Activated CD4-positive, alpha-beta T cell treated with anti-CD3 and anti-CD28 coated beads, Interleukin-2, amount 10 ng/mL, durations not matched to agents 7 days and 5 days (primary cell): Measurements from ENCODE around the gene TECPR2. TPM values are rescaled to one million over a fixed set of nuclear protein-coding genes. Genes with fewer than 3 reads are reported as not detected.

Source experiments
- CTCF ChIA-PET: fragments of 350-600 bp; sonication (Branson Sonifier 250); formaldehyde crosslinking; loops from one replicate; lab custom pipeline; 2021; ENCODE audit warnings: antibody characterized with exemption; lab: Charles Lee
- POLR2A ChIA-PET: fragments of 350-600 bp; sonication (Branson Sonifier 250); formaldehyde crosslinking; loops from one replicate; lab custom pipeline; 2021; ENCODE audit warnings: antibody characterized with exemption; lab: Charles Lee
- DNase-seq: peaks from one replicate; pipeline ENCODE4 v3.0.0-alpha.2; 2020
- H3K27ac Mint-ChIP-seq: one replicate; pipeline ENCODE4 v1.8.0; 2021; ENCODE audit warnings: mild to moderate bottlenecking, moderate library complexity, mixed read lengths
- H3K27me3 Mint-ChIP-seq: one replicate; pipeline ENCODE4 v1.8.0; 2021; ENCODE audit warnings: mixed read lengths
- H3K36me3 Mint-ChIP-seq: one replicate; pipeline ENCODE4 v1.8.0; 2021; ENCODE audit warnings: low read depth, mixed read lengths
- H3K4me1 Mint-ChIP-seq: one replicate; pipeline ENCODE4 v1.8.0; 2021; ENCODE audit warnings: mixed read lengths
- H3K4me3 Mint-ChIP-seq: one replicate; pipeline ENCODE4 v1.8.0; 2021; ENCODE audit warnings: mild to moderate bottlenecking, moderate library complexity, mixed read lengths
- H3K9me3 Mint-ChIP-seq: one replicate; pipeline ENCODE4 v1.8.0; 2021; ENCODE audit warnings: mixed read lengths
- total RNA-seq, 2 experiments: library from RNA; stranded (reverse); gene quantifications; one replicate each; pipeline ENCODE4 v1.2.3, GENCODE V29; 2021

The TECPR2 gene
- total RNA-seq, 2 experiments from 2014 or later, result 8.2 to 10.7 TPM

DNA sequence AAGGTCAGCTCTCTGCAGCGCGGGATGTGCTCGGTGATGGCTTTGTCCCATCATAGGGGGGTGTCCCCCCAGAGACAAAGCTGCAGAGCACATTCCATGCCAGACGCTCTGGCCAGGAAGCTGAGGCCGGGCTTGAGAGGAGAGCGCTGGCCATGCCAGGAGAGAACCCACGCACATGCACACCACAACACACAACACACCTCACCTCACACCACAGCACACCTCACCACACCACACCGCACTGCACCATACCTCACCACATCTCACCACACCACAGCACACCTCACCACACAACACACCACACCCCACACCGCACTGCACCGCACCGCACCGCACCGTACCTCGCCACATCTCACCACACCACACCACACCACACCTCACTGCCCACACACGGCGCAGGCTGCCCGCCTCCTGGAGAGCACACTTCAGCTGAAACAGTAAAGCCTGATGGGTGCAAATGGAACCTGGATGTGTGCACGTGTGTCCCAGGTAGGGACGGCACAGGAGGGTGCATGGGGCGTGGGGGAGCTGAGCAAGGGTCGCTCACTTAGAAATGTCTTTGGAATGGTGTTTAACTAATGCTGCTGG, 136.0 kb downstream of the TECPR2 start:
- H3K4me1 Mint-ChIP-seq, result peaks cover 13% of the 10 kb centered on the region
- no peaks in the 10 kb centered on the region for H3K36me3 Mint-ChIP-seq
- no peak for DNase-seq
- POLR2A ChIA-PET, result no interaction called here
- H3K9me3 Mint-ChIP-seq, result no peaks in the 10 kb centered on the region
- H3K27ac Mint-ChIP-seq, result no peak overlapping the region
- CTCF ChIA-PET, result no interaction called here
- H3K27me3 Mint-ChIP-seq, result no peaks in the 10 kb centered on the region
- no peak overlapping the region for H3K4me3 Mint-ChIP-seq

DNA sequence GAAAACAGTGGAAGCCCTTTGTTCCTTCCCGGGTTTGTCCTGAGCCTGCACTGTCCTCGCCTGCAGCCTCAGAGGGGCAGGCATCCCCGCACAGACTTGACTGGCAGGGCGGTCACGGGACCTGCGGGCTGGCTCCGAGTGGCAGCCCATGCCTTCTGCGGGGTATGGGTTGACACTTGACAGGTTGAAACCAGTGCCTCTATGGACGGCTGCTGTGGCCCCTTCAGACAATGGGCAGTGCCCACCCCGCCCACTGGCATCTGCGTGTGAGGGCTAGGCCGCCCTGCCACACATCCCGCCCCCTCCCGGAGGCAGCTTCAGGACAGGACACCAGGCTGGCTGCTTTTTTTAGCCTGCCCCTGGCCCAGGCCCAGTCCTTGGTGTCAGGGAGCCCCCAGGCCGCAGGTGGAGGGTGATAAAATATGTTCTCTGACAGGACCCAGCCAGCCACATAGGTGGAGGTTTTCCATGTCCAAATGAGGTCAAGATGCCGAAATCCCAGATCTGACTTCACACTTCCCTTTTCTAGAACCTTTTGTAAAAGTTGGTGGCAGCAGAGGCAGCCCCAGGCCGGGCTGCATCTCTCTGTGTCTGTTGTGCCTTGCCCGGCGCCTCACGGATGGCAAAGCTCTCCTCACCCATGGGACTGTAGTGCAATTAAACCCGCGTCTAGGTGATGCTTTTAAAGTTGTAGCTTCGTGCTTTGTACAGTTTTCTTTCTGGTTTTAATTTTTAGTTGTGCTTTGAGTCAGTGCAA, 136.8 kb downstream of the TECPR2 start:
- Mint-ChIP-seq H3K36me3 (no peaks in the 10 kb centered on the region), H3K4me3 (no peak overlapping the region), H3K27me3 (no peaks in the 10 kb centered on the region), H3K4me1 (peaks cover 13% of the 10 kb centered on the region), H3K9me3 (no peaks in the 10 kb centered on the region), H3K27ac (no peak overlapping the region)
- no peak for DNase-seq
- CTCF ChIA-PET, result interaction anchor here (1.1 kb wide), 1 partner anchor 21 kb away, joined by 3 read pairs; no protein-coding TSS in a partner anchor
- POLR2A ChIA-PET, result no interaction called here

DNA sequence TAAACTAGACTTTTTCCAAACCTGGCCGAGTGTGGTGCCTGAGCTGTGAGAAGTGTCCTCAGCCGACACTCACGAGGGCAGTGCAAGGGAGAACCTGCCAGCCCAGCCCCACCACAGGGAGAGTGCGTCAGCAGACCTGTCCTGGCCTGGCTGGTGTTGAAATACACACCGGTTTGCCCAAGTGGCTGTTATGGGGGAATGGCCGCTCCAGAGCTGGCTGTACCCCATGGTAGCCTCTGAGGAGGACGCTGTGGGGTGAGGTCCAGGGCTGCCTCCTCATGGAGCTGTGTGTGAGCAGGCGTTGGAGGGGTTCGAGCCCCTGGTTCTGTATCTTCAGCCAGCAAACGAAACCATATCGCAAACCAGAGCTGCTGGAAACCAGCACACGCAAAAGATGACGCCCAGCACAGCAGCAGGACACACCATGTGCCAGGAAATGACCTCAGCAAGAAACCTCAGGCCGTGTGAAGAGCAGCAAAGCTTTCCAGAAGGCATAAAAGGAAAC, 137.5 kb downstream of the TECPR2 start:
- ChIA-PET CTCF (interaction anchor here (0.9 to 1.5 kb wide), 5 partner anchors 9 to 183 kb away, joined by 3 to 8 read pairs (median 3); no protein-coding TSS in a partner anchor), POLR2A (no interaction called here)
- no peak overlapping the region for H3K4me3 Mint-ChIP-seq
- no peaks in the 10 kb centered on the region for H3K9me3 Mint-ChIP-seq
- H3K4me1 Mint-ChIP-seq, result peaks cover 13% of the 10 kb centered on the region
- no peak overlapping the region for H3K27ac Mint-ChIP-seq
- DNase-seq, result no peak
- H3K27me3 Mint-ChIP-seq, result no peaks in the 10 kb centered on the region
- no peaks in the 10 kb centered on the region for H3K36me3 Mint-ChIP-seq

DNA sequence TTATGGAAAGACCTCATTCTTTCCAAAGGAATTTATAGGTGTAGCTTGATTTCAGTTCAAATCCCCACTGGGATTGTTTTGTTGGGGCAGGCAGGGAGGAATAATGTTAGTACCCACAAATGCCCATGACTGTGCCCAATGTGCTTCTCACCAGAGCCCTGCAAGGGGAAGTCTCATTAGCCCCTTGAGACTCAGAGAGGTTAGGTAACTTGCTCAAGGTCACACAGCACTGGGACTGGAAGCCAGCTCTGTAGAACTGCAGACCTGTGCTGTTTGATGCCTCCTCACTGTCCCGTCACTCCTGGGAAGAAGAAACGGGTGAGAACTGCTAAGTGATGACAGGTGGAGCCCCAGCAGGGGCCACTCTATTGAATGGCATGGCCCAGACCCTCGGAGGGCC, 138.0 kb downstream of the TECPR2 start:
- Mint-ChIP-seq H3K27me3 (no peaks in the 10 kb centered on the region), H3K36me3 (no peaks in the 10 kb centered on the region), H3K27ac (no peak overlapping the region), H3K4me1 (peaks cover 13% of the 10 kb centered on the region), H3K9me3 (no peaks in the 10 kb centered on the region), H3K4me3 (no peak overlapping the region)
- CTCF ChIA-PET, result interaction anchor here (0.9 to 1.5 kb wide), 6 partner anchors 9 to 184 kb away, joined by 3 to 8 read pairs (median 3); no protein-coding TSS in a partner anchor
- DNase-seq, result no peak
- POLR2A ChIA-PET, result no interaction called here

DNA sequence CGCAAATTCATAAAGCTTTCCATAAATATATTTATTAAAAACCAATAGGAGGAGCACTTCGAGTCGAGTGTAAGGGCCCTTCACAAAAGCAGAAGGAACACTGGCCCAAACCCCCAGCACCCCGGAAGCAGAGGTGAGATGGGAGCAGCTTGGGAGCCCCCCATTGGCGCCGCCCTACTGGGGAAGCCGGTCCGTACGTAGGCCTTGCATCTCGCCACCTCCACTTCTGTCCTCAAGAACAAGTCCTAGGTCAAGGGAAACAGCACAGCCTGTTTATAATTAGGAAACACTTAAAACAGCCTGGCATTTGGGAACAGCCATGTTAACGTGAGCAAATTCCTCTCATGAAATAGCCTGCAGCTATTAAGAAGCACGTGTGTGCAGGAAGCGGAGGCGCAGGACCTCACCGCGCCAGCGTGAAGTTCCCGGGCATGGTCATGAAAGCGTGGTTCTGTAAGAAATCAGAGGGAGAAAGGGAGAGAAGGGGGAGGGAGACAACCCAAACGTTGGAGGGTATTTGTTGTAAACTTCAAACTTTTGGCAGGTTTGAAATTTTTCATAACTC, 139.1 kb downstream of the TECPR2 start:
- ChIA-PET POLR2A (no interaction called here), CTCF (interaction anchor here (1.3 to 1.5 kb wide), 3 partner anchors 23 to 185 kb away, joined by 3 to 8 read pairs (median 3); no protein-coding TSS in a partner anchor)
- no peak overlapping the region for H3K27ac Mint-ChIP-seq

DNA sequence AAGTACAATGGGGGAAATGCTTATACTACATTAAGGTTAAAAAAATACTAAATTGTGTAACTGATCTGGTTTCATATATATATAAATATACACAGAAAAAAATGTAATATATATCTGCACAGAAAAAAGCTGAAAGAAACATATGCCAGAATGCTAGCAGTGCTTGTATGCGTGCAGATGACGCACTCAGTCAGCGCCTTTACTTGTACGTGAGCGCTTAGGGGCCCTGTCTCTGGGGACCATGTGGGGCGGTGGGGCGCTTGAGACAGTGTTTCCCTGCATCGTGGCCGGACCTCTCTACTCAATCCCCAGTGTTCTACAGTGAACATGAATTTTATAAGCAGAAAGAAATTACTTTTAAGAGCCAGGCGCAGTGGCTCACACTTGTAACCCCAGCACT, 139.8 kb downstream of the TECPR2 start:
- POLR2A ChIA-PET, result no interaction called here
- Mint-ChIP-seq H3K4me1 (peaks cover 13% of the 10 kb centered on the region), H3K27me3 (no peaks in the 10 kb centered on the region), H3K36me3 (no peaks in the 10 kb centered on the region), H3K9me3 (no peaks in the 10 kb centered on the region), H3K27ac (no peak overlapping the region), H3K4me3 (no peak overlapping the region)
- DNase-seq, result no peak
- CTCF ChIA-PET, result no interaction called here

More for the DNA sequence above, 139.1 kb downstream of the TECPR2 start:
- H3K9me3 Mint-ChIP-seq, result no peaks in the 10 kb centered on the region
- no peaks in the 10 kb centered on the region for H3K27me3 Mint-ChIP-seq
- H3K4me1 Mint-ChIP-seq, result peaks cover 13% of the 10 kb centered on the region
- no peak overlapping the region for H3K4me3 Mint-ChIP-seq
- no peaks in the 10 kb centered on the region for H3K36me3 Mint-ChIP-seq
- DNase-seq, result no peak

DNA sequence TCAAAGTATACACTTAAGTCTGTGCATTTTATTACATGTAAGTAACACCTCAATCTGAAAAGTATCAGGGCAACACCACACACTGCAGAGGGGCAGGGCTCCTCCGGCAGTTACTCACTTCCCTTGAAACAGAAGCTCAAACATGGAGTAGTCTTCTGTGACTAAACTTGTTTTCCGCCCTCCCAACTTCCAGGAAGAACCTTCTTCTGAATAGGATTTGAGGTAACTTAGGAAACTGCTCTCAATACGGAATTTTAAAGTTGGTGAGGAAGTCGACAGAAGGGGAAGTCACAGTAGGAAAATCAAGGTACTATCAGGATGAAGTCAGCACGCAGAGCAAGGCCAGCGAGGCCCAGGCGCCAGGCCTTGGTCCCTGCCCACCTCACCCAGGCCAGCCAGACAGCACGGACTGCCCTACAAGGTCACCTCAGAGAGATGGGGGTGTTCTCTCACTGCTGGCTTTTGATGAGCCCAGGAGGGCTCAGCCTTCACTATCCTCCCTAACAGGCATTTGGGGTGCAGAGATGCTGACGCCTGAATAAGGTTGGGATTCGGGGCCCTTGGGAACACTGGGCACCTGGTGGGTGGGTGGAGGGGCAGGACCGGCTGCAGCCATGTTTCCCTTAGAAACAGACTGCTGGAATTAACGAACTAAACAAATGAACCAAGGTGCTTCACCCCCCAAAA, 141.0 kb downstream of the TECPR2 start:
- Mint-ChIP-seq H3K36me3 (no peaks in the 10 kb centered on the region), H3K9me3 (no peaks in the 10 kb centered on the region), H3K27ac (no peak overlapping the region), H3K27me3 (peaks cover 2% of the 10 kb centered on the region), H3K4me3 (no peak overlapping the region), H3K4me1 (peaks cover 22% of the 10 kb centered on the region)
- POLR2A ChIA-PET, result no interaction called here
- DNase-seq, result no peak
- CTCF ChIA-PET, result no interaction called here

DNA sequence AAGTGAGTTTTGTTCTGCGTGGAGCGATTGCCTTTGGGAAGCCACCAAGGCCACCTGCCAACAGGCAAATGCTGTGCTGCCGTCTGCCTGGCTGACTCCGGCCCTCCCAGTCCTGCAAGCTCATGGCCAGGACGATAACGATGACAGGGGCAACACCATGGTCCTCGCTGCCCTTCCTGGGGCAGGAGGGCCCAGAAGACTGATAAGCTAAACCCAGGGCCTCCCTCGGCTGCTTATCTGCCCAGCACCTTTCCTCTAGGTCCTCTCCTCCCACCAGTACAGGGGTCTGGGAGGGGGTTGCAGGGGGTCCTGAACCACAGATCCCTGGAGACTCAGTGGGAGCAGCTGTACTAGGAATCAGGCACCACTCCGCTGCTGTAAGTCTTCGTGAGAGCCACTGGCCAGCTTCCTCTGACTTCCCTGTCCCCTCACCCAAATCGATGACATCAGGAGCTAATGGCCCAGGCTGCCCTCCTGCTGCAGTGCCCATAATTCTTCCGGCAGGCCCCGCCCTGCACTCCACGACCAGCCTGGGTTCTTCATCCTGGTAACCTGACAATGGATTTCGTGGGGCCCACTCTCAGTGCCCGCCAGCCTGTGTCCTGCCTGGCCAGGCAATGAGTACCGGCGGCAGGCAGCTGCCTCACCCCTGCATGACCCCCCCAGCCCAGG, 141.7 kb downstream of the TECPR2 start:
- no peak overlapping the region for H3K4me3 Mint-ChIP-seq
- H3K36me3 Mint-ChIP-seq, result no peaks in the 10 kb centered on the region
- H3K27ac Mint-ChIP-seq, result no peak overlapping the region
- ChIA-PET CTCF (no interaction called here), POLR2A (no interaction called here)
- H3K27me3 Mint-ChIP-seq, result peaks cover 2% of the 10 kb centered on the region
- H3K9me3 Mint-ChIP-seq, result no peaks in the 10 kb centered on the region
- DNase-seq, result no peak
- peaks cover 23% of the 10 kb centered on the region for H3K4me1 Mint-ChIP-seq

DNA sequence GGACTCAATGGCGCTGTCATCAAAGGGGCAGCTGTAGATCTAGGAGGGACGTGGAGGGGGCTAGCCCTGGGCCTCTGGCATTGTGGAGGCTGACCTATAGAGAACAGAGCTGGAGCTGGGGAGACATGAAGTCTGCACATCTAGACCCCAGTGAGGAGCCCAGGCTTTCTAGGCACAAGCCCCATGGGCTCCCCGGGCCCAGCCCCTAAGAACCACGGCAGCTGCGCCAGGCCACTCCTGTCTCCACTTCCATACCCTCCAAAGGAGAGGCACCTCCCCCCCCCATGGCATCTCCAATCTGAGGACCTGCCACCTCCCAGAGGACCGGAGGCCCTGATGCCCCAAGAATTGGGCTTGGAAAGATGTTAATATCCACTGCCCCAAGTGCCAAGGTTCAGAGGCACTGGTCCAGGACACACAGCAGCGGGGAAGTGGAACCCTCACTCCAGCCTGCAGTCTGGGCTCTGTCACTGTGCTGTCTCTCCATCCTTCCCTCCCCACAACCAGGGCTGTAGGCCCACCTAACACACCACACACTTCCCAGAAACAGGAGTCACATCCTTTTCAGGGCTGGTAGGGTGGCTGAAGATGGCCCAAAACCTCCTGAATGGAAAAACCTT, 142.4 kb downstream of the TECPR2 start:
- POLR2A ChIA-PET, result no interaction called here

DNA sequence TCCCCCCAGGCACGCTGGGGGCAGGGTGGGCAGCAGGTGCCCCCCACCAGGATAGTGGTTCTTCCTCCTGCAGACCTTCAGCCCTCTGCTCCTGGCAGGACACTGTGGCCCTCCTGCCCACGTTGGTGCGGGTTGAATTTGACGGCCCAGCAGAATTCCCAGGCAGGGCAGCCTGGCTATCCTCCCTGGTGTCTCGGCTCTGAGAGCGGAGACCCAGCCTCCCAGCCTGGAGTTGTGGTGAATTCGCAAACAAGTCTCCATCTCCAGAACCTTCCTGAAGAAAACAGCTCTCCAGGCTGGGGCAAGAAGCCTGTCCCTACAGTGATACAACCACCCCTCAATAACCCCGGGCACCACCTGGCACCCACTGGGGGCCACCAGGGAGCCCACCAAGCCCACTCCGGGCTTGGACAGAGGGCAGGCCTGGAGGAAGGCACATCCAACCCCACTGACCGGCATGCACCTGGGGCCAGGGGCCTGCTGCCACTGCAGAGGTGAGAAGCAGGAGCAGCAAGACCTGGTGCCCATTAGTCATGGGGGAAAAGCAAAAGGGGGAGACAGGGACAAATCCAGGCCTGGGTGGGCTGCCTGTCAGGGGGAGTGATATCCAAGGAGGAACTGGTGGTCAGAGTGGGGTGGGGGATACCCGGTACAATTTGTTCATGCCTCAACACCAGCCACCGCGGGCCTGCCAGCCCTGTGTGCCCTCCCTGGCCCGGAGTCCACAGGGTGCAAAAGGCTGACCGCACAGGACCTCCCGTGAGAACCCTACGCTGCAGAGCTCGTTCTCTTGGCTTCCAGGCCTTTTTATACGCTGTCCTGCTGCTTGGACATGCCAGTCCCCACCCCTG, 143.3 kb downstream of the TECPR2 start:
- Mint-ChIP-seq H3K9me3 (no peaks in the 10 kb centered on the region), H3K4me1 (peaks cover 19% of the 10 kb centered on the region), H3K27ac (no peak overlapping the region), H3K4me3 (no peak overlapping the region), H3K36me3 (no peaks in the 10 kb centered on the region), H3K27me3 (peaks cover 2% of the 10 kb centered on the region)
- CTCF ChIA-PET, result interaction anchor here (1.1 to 1.5 kb wide), 2 partner anchors 19 to 69 kb away, joined by 3 to 4 read pairs; no protein-coding TSS in a partner anchor
- POLR2A ChIA-PET, result no interaction called here
- DNase-seq, result no peak

More for the DNA sequence above, 142.4 kb downstream of the TECPR2 start:
- DNase-seq, result no peak
- Mint-ChIP-seq H3K9me3 (no peaks in the 10 kb centered on the region), H3K4me3 (no peak overlapping the region), H3K4me1 (peaks cover 21% of the 10 kb centered on the region), H3K27me3 (peaks cover 2% of the 10 kb centered on the region), H3K27ac (no peak overlapping the region), H3K36me3 (no peaks in the 10 kb centered on the region)
- CTCF ChIA-PET, result no interaction called here

DNA sequence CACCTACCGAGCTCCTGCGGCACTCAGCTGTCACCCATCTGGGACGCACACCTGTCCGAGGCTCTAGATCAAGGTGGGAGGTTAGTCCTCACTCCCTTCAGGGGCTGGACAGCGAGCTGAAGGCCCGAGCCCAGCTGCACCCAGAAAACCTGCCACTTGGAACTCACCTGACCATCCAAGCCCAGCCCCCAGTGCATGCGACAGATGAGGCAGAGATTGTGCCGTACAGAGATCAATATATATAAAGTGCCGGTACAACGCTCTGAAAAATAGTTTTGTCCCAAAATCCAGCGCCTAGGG, 143.8 kb downstream of the TECPR2 start:
- Mint-ChIP-seq H3K4me1 (peaks cover 19% of the 10 kb centered on the region), H3K4me3 (no peak overlapping the region), H3K27ac (peak overlapping the region; percentile 66), H3K36me3 (no peaks in the 10 kb centered on the region), H3K9me3 (no peaks in the 10 kb centered on the region), H3K27me3 (peaks cover 2% of the 10 kb centered on the region)
- ChIA-PET POLR2A (no interaction called here), CTCF (interaction anchor here (1.1 to 1.5 kb wide), 2 partner anchors 18 to 69 kb away, joined by 3 to 4 read pairs; no protein-coding TSS in a partner anchor)
- DNase-seq, result no peak
